GM12864 (cell line): Measurements from ENCODE around the gene ERBB4.
"Not testable (repeated sequence)": the region's sequence is repeated elsewhere in the genome, so short reads cannot be mapped to it uniquely, and the experiment has no call there.

Experiments used
- DNase-seq: peaks from one replicate; pipeline ENCODE4 v3.0.0-alpha.2; 2011; ENCODE audit warnings: low read depth
- H3K4me3 ChIP-seq: 2 replicates; pipeline ENCODE4 v1.5.1; 2011; ENCODE audit warnings: mild to moderate bottlenecking, low read depth, low read length, control low read depth
- CTCF ChIP-seq: IDR thresholded peaks from 2 replicates; pipeline ENCODE4 v1.5.1; 2011; ENCODE audit warnings: low read depth, mild to moderate bottlenecking, moderate library complexity, low read length, control low read depth, inconsistent platforms; ENCODE audit errors: missing control alignments

The ERBB4 gene

GRCh38 chr2:212107989-212108388 lies 430.6 kb downstream of the ERBB4 start:
- no peak for DNase-seq
- H3K4me3 ChIP-seq = no peak overlapping the region
- no peak for TF ChIP-seq CTCF

GRCh38 chr2:212107014-212107413 lies 431.6 kb downstream of the ERBB4 start:
- H3K4me3 ChIP-seq = no peak overlapping the region
- no peak for TF ChIP-seq CTCF
- no peak for DNase-seq

- H3K4me3 ChIP-seq, DNase-seq: not testable (repeated sequence)
These were observed 432.1 kb downstream of the ERBB4 start for GRCh38 chr2:212106536-212106935.

- TF ChIP-seq CTCF = no peak
- H3K4me3 ChIP-seq = no peak overlapping the region
- DNase-seq = no peak
These were observed 438.9 kb downstream of the ERBB4 start for GRCh38 chr2:212099658-212100057.

GRCh38 chr2:212098966-212099365 lies 439.6 kb downstream of the ERBB4 start:
- no peak overlapping the region for H3K4me3 ChIP-seq
- TF ChIP-seq CTCF = no peak
- no peak for DNase-seq

GRCh38 chr2:212097001-212097400 lies 441.6 kb downstream of the ERBB4 start:
- no peak for DNase-seq
- no peak overlapping the region for H3K4me3 ChIP-seq
- no peak for TF ChIP-seq CTCF

GRCh38 chr2:212089873-212090272 lies 448.7 kb downstream of the ERBB4 start:
- H3K4me3 ChIP-seq = no peak overlapping the region
- DNase-seq = no peak

More at GRCh38 chr2:212089873-212090272, 448.7 kb downstream of the ERBB4 start:
- no peak for TF ChIP-seq CTCF
